Neuronal stem cell (in vitro differentiated cells): ENCODE measurements around the gene KIF26A.

Experiments used
- DNase-seq: peaks from one replicate; pipeline ENCODE4 v3.0.0-alpha.2; 2013; ENCODE audit warnings: low spot score
- H2AFZ ChIP-seq: one replicate; pipeline ENCODE4 v1.6.1; 2013; ENCODE audit warnings: mild to moderate bottlenecking, low read length, inconsistent platforms
- H2AK5ac ChIP-seq: 2 replicates; pipeline ENCODE4 v1.6.1; 2013; ENCODE audit warnings: low read depth, mild to moderate bottlenecking, inconsistent platforms, low read length, moderate library complexity, mixed read lengths
- H2BK120ac ChIP-seq: 2 replicates; pipeline ENCODE4 v1.6.1; 2013; ENCODE audit warnings: low read depth, mild to moderate bottlenecking, inconsistent platforms, low read length, moderate library complexity, mixed read lengths
- H2BK12ac ChIP-seq: one replicate; pipeline ENCODE4 v1.6.1; 2013; ENCODE audit warnings: low read length, inconsistent platforms
- H2BK15ac ChIP-seq: 2 replicates; pipeline ENCODE4 v1.6.1; 2013; ENCODE audit warnings: mild to moderate bottlenecking, low read length, inconsistent platforms, mixed read lengths
- H2BK5ac ChIP-seq: one replicate; pipeline ENCODE4 v1.6.1; 2013; ENCODE audit warnings: inconsistent platforms, mild to moderate bottlenecking, low read length, moderate library complexity
- H3K14ac ChIP-seq: one replicate; pipeline ENCODE4 v1.6.1; 2013; ENCODE audit warnings: low read length, inconsistent platforms
- H3K18ac ChIP-seq: 2 replicates; pipeline ENCODE4 v1.6.1; 2013; ENCODE audit warnings: low read length, inconsistent platforms
- H3K23ac ChIP-seq: 2 replicates; pipeline ENCODE4 v1.6.1; 2013; ENCODE audit warnings: low read depth, mild to moderate bottlenecking, mixed read lengths, low read length, inconsistent platforms; ENCODE audit not compliant: poor library complexity
- H3K27ac ChIP-seq: replicated peaks from 3 replicates; pipeline ENCODE4 v1.5.1; 2013; ENCODE audit warnings: low read length, inconsistent platforms
- H3K27me3 ChIP-seq, 3 experiments: 2 replicates each; pipeline ENCODE4 v1.6.1; 2013; ENCODE audit warnings: low read length in 3 of 3, mild to moderate bottlenecking in 2 of 3, inconsistent platforms in 1 of 3, low read depth in 1 of 3, mixed read lengths in 1 of 3, moderate library complexity in 1 of 3; ENCODE audit not compliant: control insufficient read depth in 3 of 3, insufficient read depth in 3 of 3
- H3K36me3 ChIP-seq, 2 donors: replicated peaks in 1 of 2; 2 replicates each; pipeline ENCODE4 v1.6.1; 2013; ENCODE audit warnings: low read length in 2 of 2; ENCODE audit not compliant: control insufficient read depth in 2 of 2, insufficient read depth in 2 of 2
- H3K4ac ChIP-seq: 2 replicates; pipeline ENCODE4 v1.6.1; 2013; ENCODE audit warnings: inconsistent platforms, mild to moderate bottlenecking, low read length, moderate library complexity
- H3K4me1 ChIP-seq, 2 donors: 1 replicate in 1 of 2; 2 replicates in 1 of 2; pipeline ENCODE4 v1.6.1; 2013; ENCODE audit warnings: low read length in 2 of 2, low read depth in 1 of 2; ENCODE audit not compliant: control insufficient read depth in 2 of 2, insufficient read depth in 1 of 2
- H3K4me2 ChIP-seq: one replicate; pipeline ENCODE4 v1.6.1; 2013; ENCODE audit warnings: mild to moderate bottlenecking, low read length, inconsistent platforms; ENCODE audit not compliant: insufficient read depth, poor library complexity, severe bottlenecking
- H3K4me3 ChIP-seq, 2 donors: 2 replicates each; pipeline ENCODE4 v1.5.1; 2013; ENCODE audit warnings: low read length in 2 of 2, mild to moderate bottlenecking in 2 of 2, inconsistent platforms in 1 of 2, moderate library complexity in 1 of 2
- H3K79me1 ChIP-seq: one replicate; pipeline ENCODE4 v1.6.1; 2013; ENCODE audit warnings: low read depth, mild to moderate bottlenecking, inconsistent platforms, low read length, moderate library complexity
- H3K9ac ChIP-seq: one replicate; pipeline ENCODE4 v1.6.1; 2013; ENCODE audit warnings: mild to moderate bottlenecking, low read depth, low read length, inconsistent platforms; ENCODE audit not compliant: poor library complexity
- H3K9me3 ChIP-seq, 2 donors: replicated peaks in 1 of 2; 2 replicates each; pipeline versions ENCODE3 to v1.6.1; 2013; ENCODE audit warnings: low read length in 2 of 2, mild to moderate bottlenecking in 2 of 2, inconsistent platforms in 1 of 2, low read depth in 1 of 2, mixed read lengths in 1 of 2, moderate library complexity in 1 of 2; ENCODE audit not compliant: control insufficient read depth in 2 of 2, insufficient read depth in 1 of 2
- H4K8ac ChIP-seq: one replicate; pipeline ENCODE4 v1.6.1; 2013; ENCODE audit warnings: low read depth, mild to moderate bottlenecking, inconsistent platforms, low read length, moderate library complexity
- H4K91ac ChIP-seq: one replicate; pipeline ENCODE4 v1.6.1; 2013; ENCODE audit warnings: low read length, low read depth, mild to moderate bottlenecking, inconsistent platforms; ENCODE audit not compliant: poor library complexity
- WGBS, 2 donors: extraction: QIAGEN DNeasy Blood & Tissue Kit; methylation state at CpG; one replicate each; pipeline ENCODE4 v1.1.7; 2013; ENCODE audit warnings: missing lambda C conversion rate in 2 of 2, mixed read lengths in 1 of 2; ENCODE audit not compliant: insufficient read length in 2 of 2, insufficient replicate concordance in 1 of 2; ENCODE audit errors: extremely low coverage in 2 of 2; 5-methylcytosine and 5-hydroxymethylcytosine counted together

Gene KIF26A

GRCh38 chr14:104190396-104191000 lies 52.1 kb downstream of the KIF26A start:
- Histone ChIP-seq H2BK15ac (peak overlapping the region; percentile 81), H3K4ac (no peak overlapping the region), H3K4me2 (no peak overlapping the region), H3K79me1 (peaks cover 3% of the 10 kb centered on the region), H4K91ac (no peak overlapping the region), H3K9ac (peak overlapping the region; percentile 16), H4K8ac (no peak overlapping the region), H3K4me1 (peaks cover 0 to 4% of the 10 kb centered on the region in 2 donors), H3K27me3 (peaks cover 0 to 54% (median 0%) of the 10 kb centered on the region in 3 experiments), H2AFZ (no peak overlapping the region), H3K9me3 (peaks cover 0 to 4% of the 10 kb centered on the region in 2 donors), H3K18ac (peak overlapping the region; percentile 85), H3K4me3 (no peak overlapping the region), H3K23ac (no peak overlapping the region), H2BK12ac (peak overlapping the region; percentile 41), H2BK120ac (no peak overlapping the region), H2AK5ac (peak overlapping the region; percentile 97), H3K36me3 (no peaks in the 10 kb centered on the region), H2BK5ac (no peak overlapping the region), H3K14ac (peak overlapping the region; percentile 21), H3K27ac (no peak overlapping the region)
- WGBS, 2 donors: no CpG with 5 or more reads among the region's 12 CpGs
- DNase-seq: no peak

- no peak overlapping the region for H4K91ac ChIP-seq
- peak overlapping the region; percentile 47 for H3K9ac ChIP-seq
- no peak overlapping the region for H2BK15ac ChIP-seq
- H2BK5ac ChIP-seq: no peak overlapping the region
- no peaks in the 10 kb centered on the region for H3K79me1 ChIP-seq
- no peak overlapping the region for H3K23ac ChIP-seq
- peaks cover 0 to 4% of the 10 kb centered on the region in 2 donors for H3K9me3 ChIP-seq
- H3K4ac ChIP-seq: no peak overlapping the region
- H3K27me3 ChIP-seq: peaks cover 0 to 60% (median 0%) of the 10 kb centered on the region in 3 experiments
- H2AK5ac ChIP-seq: peak overlapping the region; percentile 15
- H3K4me2 ChIP-seq: no peak overlapping the region
- no peaks in the 10 kb centered on the region for H3K36me3 ChIP-seq
- no peak overlapping the region for H3K18ac ChIP-seq
- no peak overlapping the region for H3K4me3 ChIP-seq
- DNase-seq: no peak
- H2BK12ac ChIP-seq: no peak overlapping the region
- no peak overlapping the region for H3K27ac ChIP-seq
- no CpG with 5 or more reads among the region's 21 CpGs for WGBS, 2 donors
- no peak overlapping the region for H2BK120ac ChIP-seq
- peak overlapping the region; percentile 5 for H3K14ac ChIP-seq
- H3K4me1 ChIP-seq: peaks cover 4 to 14% of the 10 kb centered on the region in 2 donors
- H4K8ac ChIP-seq: no peak overlapping the region
- H2AFZ ChIP-seq: no peak overlapping the region
Measured at GRCh38 chr14:104191409-104191997, 53.1 kb downstream of the KIF26A start.

GRCh38 chr14:104192146-104192882 lies 53.9 kb downstream of the KIF26A start:
- peak overlapping the region; percentile 98 for H2AK5ac ChIP-seq
- H3K4me2 ChIP-seq: no peak overlapping the region
- peaks cover 4 to 16% of the 10 kb centered on the region in 2 donors for H3K4me1 ChIP-seq
- H3K18ac ChIP-seq: peak overlapping the region; percentile 72
- H3K4ac ChIP-seq: peak overlapping the region; percentile 84
- H3K36me3 ChIP-seq: no peaks in the 10 kb centered on the region
- H2AFZ ChIP-seq: no peak overlapping the region
- H3K9ac ChIP-seq: no peak overlapping the region
- peaks cover 0 to 60% (median 0%) of the 10 kb centered on the region in 3 experiments for H3K27me3 ChIP-seq
- peak overlapping the region; percentile 35 for H3K23ac ChIP-seq
- H3K9me3 ChIP-seq: peaks cover 0 to 4% of the 10 kb centered on the region in 2 donors
- H4K8ac ChIP-seq: peak overlapping the region; percentile 23
- H4K91ac ChIP-seq: peak overlapping the region; percentile 53
- no peak overlapping the region for H2BK120ac ChIP-seq
- no CpG with 5 or more reads among the region's 20 CpGs for WGBS, 2 donors
- H3K14ac ChIP-seq: peak overlapping the region; percentile 5
- no peak overlapping the region for H3K4me3 ChIP-seq
- no peak overlapping the region for H3K27ac ChIP-seq
- H2BK5ac ChIP-seq: no peak overlapping the region
- DNase-seq: no peak
- H2BK15ac ChIP-seq: peak overlapping the region; percentile 62
- H2BK12ac ChIP-seq: peak overlapping the region; percentile 84
- H3K79me1 ChIP-seq: peaks cover 2% of the 10 kb centered on the region

- H3K4me3 ChIP-seq: no peak overlapping the region
- H3K4me1 ChIP-seq: peaks cover 4 to 16% of the 10 kb centered on the region in 2 donors
- H2AK5ac ChIP-seq: peak overlapping the region; percentile 98
- no peak overlapping the region for H2BK12ac ChIP-seq
- H3K79me1 ChIP-seq: peaks cover 2% of the 10 kb centered on the region
- peak overlapping the region; percentile 95 for H2BK15ac ChIP-seq
- peaks cover 0 to 4% of the 10 kb centered on the region in 2 donors for H3K9me3 ChIP-seq
- peak overlapping the region; percentile 72 for H3K18ac ChIP-seq
- H3K27me3 ChIP-seq: peaks cover 0 to 59% (median 0%) of the 10 kb centered on the region in 3 experiments
- H3K23ac ChIP-seq: no peak overlapping the region
- H3K27ac ChIP-seq: no peak overlapping the region
- no peaks in the 10 kb centered on the region for H3K36me3 ChIP-seq
- peak overlapping the region; percentile 5 for H3K14ac ChIP-seq
- no peak overlapping the region for H3K4ac ChIP-seq
- DNase-seq: no peak
- H3K4me2 ChIP-seq: no peak overlapping the region
- no peak overlapping the region for H3K9ac ChIP-seq
- H4K8ac ChIP-seq: no peak overlapping the region
- no peak overlapping the region for H4K91ac ChIP-seq
- no CpG with 5 or more reads among the region's 10 CpGs for WGBS, 2 donors
- no peak overlapping the region for H2BK120ac ChIP-seq
- no peak overlapping the region for H2AFZ ChIP-seq
- no peak overlapping the region for H2BK5ac ChIP-seq
Measured at GRCh38 chr14:104192883-104193245, 54.5 kb downstream of the KIF26A start.
